OCI-LY1 (cell line): ENCODE data around the gene PAWR.

Experiments used
- H2AFZ ChIP-seq: fragments of 200-600 bp; sonication (generic), shearing (Covaris generic); 2 replicates; pipeline ENCODE4 v1.6.0; 2014; ENCODE audit warnings: antibody characterized with exemption, mild to moderate bottlenecking, low read length
- H3F3A ChIP-seq: fragments of 200-600 bp; sonication (generic), shearing (Covaris generic); 2 replicates; pipeline ENCODE4 v1.6.0; 2014; ENCODE audit warnings: mild to moderate bottlenecking, antibody characterized with exemption, low read length, moderate library complexity; ENCODE audit not compliant: insufficient read depth
- H3K27ac ChIP-seq: fragments of 200-600 bp; sonication (generic); 2 replicates; pipeline ENCODE4 v1.5.1; 2014; ENCODE audit warnings: low read length, mixed run types, mild to moderate bottlenecking, low read depth; ENCODE audit not compliant: poor library complexity, severe bottlenecking
- H3K27me3 ChIP-seq: fragments of 200-600 bp; sonication (generic); 2 replicates; pipeline ENCODE4 v1.6.0; 2014; ENCODE audit warnings: antibody characterized with exemption, mild to moderate bottlenecking, low read length, moderate library complexity; ENCODE audit not compliant: insufficient read depth
- H3K36me3 ChIP-seq: fragments of 200-600 bp; sonication (generic); 2 replicates; pipeline ENCODE4 v1.6.1; 2014; ENCODE audit warnings: mild to moderate bottlenecking, antibody characterized with exemption, low read length, moderate library complexity, mixed read lengths; ENCODE audit not compliant: insufficient read depth
- H3K4me1 ChIP-seq: fragments of 200-600 bp; sonication (generic); 2 replicates; pipeline ENCODE4 v1.5.1; 2014; ENCODE audit warnings: mild to moderate bottlenecking, low read length, moderate library complexity; ENCODE audit not compliant: insufficient read depth, severe bottlenecking
- H3K4me2 ChIP-seq: fragments of 200-600 bp; sonication (generic), shearing (Covaris generic); 2 replicates; pipeline ENCODE4 v1.6.1; 2014; ENCODE audit warnings: low read length
- H3K4me3 ChIP-seq: fragments of 200-600 bp; sonication (generic); 2 replicates; pipeline ENCODE4 v1.5.1; 2014; ENCODE audit warnings: low read length, low read depth, mild to moderate bottlenecking, mixed read lengths; ENCODE audit not compliant: poor library complexity, severe bottlenecking
- H3K79me2 ChIP-seq: fragments of 200-600 bp; shearing (Covaris generic); 2 replicates; pipeline ENCODE4 v1.6.1; 2016; ENCODE audit warnings: mixed run types, low read length, mixed read lengths; ENCODE audit not compliant: insufficient read depth
- H3K9ac ChIP-seq: fragments of 200-600 bp; sonication (generic), shearing (Covaris generic); 2 replicates; pipeline ENCODE4 v1.6.1; 2014; ENCODE audit warnings: mild to moderate bottlenecking, low read length, mixed read lengths
- H3K9me2 ChIP-seq: fragments of 200-600 bp; sonication (generic), shearing (Covaris generic); 2 replicates; pipeline ENCODE4 v1.6.1; 2014; ENCODE audit warnings: low read depth, mild to moderate bottlenecking, low read length, mixed read lengths
- H3K9me3 ChIP-seq: fragments of 200-600 bp; shearing (Covaris generic); 2 replicates; pipeline ENCODE4 v1.6.1; 2014; ENCODE audit warnings: low read length, mixed read lengths
- H4K20me1 ChIP-seq: fragments of 200-600 bp; sonication (generic), shearing (Covaris generic); 2 replicates; pipeline ENCODE4 v1.6.0; 2016; ENCODE audit warnings: mild to moderate bottlenecking, low read length; ENCODE audit not compliant: insufficient read depth
- CTCF ChIP-seq: fragments of 200-600 bp; sonication (generic), shearing (Covaris generic); IDR thresholded peaks from 2 replicates; pipeline ENCODE4 v1.5.1; 2017; ENCODE audit warnings: mild to moderate bottlenecking, antibody characterized with exemption, low read length, moderate library complexity, mixed read lengths
- EZH2 ChIP-seq: fragments of 200-600 bp; sonication (generic), shearing (Covaris generic); IDR thresholded peaks from 2 replicates; pipeline ENCODE4 v1.8.0; 2017; ENCODE audit warnings: borderline replicate concordance, mixed run types, mild to moderate bottlenecking, antibody characterized with exemption, low read length, moderate library complexity, mixed read lengths

The PAWR gene

GRCh38 chr12:79674629-79675028 lies 16.1 kb downstream of the PAWR start:
- Histone ChIP-seq H2AFZ (no peak overlapping the region), H3K79me2 (peaks cover 99% of the 10 kb centered on the region), H3K4me1 (peaks cover 31% of the 10 kb centered on the region), H3K27me3 (no peaks in the 10 kb centered on the region), H3K9ac (no peak overlapping the region), H4K20me1 (no peaks in the 10 kb centered on the region), H3K9me2 (no peaks in the 10 kb centered on the region), H3K36me3 (peaks cover 19% of the 10 kb centered on the region), H3F3A (no peaks in the 10 kb centered on the region), H3K27ac (no peak overlapping the region), H3K4me2 (no peak overlapping the region), H3K4me3 (no peak overlapping the region), H3K9me3 (no peaks in the 10 kb centered on the region)
- TF ChIP-seq CTCF, result no peak
- TF ChIP-seq EZH2, result no peak

- TF ChIP-seq CTCF, result no peak
- TF ChIP-seq EZH2, result no peak
- Histone ChIP-seq H3F3A (no peaks in the 10 kb centered on the region), H4K20me1 (no peaks in the 10 kb centered on the region), H3K9ac (no peak overlapping the region; the same call in 1 of the 2 replicates), H3K4me1 (peaks cover 19% of the 10 kb centered on the region), H3K27me3 (no peaks in the 10 kb centered on the region), H3K4me2 (peak overlapping the region; percentile 36; the same call in 1 of the 2 replicates), H3K4me3 (no peak overlapping the region), H2AFZ (no peak overlapping the region), H3K9me3 (no peaks in the 10 kb centered on the region), H3K79me2 (peaks cover 99% of the 10 kb centered on the region), H3K36me3 (peaks cover 25% of the 10 kb centered on the region), H3K27ac (no peak overlapping the region), H3K9me2 (no peaks in the 10 kb centered on the region)
These were observed 17.4 kb downstream of the PAWR start for GRCh38 chr12:79673354-79673753.

GRCh38 chr12:79668113-79668512 lies 22.7 kb downstream of the PAWR start:
- no peaks in the 10 kb centered on the region for H3K9me3 ChIP-seq
- no peaks in the 10 kb centered on the region for H3F3A ChIP-seq
- H2AFZ ChIP-seq, result no peak overlapping the region
- no peaks in the 10 kb centered on the region for H4K20me1 ChIP-seq
- H3K36me3 ChIP-seq, result peaks cover 23% of the 10 kb centered on the region
- no peak overlapping the region for H3K27ac ChIP-seq
- H3K4me3 ChIP-seq, result no peak overlapping the region
- peaks cover 8% of the 10 kb centered on the region for H3K4me1 ChIP-seq
- H3K79me2 ChIP-seq, result peaks cover 73% of the 10 kb centered on the region
- no peaks in the 10 kb centered on the region for H3K27me3 ChIP-seq
- TF ChIP-seq EZH2 (no peak), CTCF (no peak)
- H3K9me2 ChIP-seq, result no peaks in the 10 kb centered on the region
- no peak overlapping the region for H3K9ac ChIP-seq
- H3K4me2 ChIP-seq, result no peak overlapping the region
